HG03196 (cell line): ENCODE measurements around the gene DOCK1.

ENCODE experiments used
- ATAC-seq: cut with Tn5 transposase; IDR thresholded peaks from one replicate; pipeline ENCODE4 v1.9.1; 2021; ENCODE audit not compliant: unreplicated experiment

DOCK1 gene

DNA sequence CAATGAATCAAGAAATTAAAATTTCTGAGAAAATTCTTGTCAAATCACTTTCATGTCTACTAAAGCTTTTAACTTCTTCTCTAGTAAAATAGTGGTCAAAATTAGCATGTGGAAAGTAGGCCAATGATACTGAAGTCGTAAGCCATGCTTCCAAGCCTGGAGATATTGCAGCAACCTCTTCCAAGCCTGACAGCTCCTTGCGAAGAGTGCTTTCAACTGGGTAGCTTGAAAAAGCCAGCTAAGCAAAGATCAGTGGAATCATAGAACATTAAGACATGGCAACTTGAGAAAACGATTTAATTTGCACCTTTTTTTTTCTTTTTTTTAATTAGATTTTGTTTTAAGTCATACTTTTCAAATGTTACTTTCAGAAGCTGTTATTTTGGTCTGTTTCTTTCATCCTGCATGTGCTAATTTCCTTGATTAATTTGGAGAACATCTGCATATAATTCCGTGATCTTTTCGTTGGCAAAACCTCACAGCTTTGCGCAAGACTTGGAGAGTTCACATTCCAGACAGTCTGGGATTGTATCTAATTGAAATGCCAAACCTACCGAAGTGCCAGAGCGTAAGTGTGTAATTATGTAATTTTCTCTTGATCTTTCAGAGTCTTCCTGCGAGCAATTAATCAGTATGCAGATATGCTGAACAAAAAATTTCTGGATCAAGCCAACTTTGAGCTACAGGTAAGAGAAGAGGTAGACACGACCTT is 433.3 kb downstream of the DOCK1 start:
- no peak for ATAC-seq

GRCh38 chr10:127343821-127344220 is 438.6 kb downstream of the DOCK1 start:
- ATAC-seq: no peak

DNA sequence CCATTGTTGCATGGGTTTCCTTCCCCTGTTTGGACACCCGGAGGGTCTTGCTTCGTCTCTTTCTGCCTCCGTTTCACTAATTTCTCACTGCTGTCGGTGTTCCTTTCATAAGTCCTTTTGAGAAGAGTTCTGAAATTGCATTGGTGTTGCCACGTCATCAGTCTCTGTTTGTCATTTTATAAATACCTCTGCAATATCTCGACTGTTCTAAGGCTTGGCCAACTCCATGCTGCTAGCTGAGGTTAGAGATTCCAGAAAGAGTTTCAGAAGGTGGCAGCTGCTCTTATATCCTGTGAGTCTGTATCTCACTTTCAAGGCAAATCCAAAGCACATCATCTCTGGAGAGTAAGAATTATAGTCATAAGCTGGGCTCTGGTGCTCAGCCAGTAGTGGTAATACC is 439.1 kb downstream of the DOCK1 start:
- ATAC-seq: no peak

DNA sequence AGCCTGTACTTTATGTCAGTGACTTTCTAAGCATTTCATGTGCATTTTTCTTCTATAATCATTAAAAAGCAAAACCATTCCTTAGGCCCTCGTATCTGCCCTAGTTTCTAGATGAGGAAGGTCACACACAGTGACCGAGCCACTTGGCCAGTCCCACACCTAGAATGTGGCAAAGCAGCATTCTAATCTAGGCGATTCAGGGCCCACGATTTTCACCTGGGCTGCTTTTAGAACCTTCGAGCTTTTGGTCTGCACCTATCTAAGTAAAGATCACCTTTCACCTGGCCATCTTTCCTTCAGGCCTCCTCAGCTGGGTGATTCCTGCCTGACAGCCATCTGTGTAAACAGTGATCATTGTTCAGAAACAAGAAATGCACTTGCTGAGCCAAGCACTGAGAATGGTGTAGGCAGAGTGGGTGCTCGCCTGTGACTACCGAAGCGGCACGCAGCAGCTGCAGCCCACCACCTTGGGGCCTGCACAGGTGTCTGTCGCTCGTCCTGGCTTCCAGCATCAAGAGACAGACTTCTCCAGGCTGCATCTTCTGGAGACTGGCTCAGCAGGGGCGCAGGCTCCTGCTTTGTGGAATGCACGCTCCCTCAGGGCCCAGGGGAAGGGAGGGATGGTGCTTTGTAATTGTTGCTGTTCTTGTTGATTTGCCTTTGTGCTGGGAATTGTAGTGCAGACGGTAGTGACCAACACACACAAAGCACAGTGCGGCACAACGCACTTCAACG is 440.2 kb downstream of the DOCK1 start:
- no peak for ATAC-seq

GRCh38 chr10:127346604-127347003 is 441.4 kb downstream of the DOCK1 start:
- no peak for ATAC-seq

DNA sequence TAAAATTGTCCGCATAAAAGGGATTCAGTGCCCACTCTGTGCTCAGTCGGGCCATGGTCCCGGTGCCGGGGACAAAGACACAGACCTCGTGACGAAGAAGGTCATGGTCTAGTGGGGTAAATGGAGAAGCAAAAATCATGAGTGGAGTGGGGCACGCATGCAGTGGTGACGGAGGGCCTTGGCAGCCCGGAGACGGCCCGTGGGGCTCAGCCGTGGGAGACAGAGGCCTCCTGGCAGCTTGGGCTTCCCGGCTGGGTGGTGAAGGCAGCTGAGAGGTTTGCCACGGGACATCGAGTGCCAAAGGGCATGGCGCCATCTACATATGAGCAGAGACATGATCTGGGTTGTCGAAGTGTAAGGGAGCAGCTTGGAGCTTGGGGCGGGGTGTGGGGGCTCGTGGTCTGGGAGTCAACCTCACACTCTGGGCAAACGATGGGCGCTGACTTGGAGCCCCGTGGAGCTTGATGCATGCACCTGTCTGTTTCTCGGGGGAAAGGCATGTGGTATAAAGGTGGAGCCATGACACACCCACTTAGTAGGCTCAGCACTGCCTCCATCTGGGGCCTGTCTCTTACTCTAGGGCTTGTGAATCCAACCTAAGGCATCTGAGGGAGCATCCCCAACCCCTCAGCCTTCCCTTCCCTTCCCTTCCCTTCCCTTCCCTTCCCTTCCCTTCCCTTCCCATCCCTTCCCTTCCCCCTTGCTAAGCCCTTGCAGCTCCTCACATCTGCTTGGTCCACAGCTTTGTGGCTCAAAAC is 442.2 kb downstream of the DOCK1 start:
- ATAC-seq: no peak

DNA sequence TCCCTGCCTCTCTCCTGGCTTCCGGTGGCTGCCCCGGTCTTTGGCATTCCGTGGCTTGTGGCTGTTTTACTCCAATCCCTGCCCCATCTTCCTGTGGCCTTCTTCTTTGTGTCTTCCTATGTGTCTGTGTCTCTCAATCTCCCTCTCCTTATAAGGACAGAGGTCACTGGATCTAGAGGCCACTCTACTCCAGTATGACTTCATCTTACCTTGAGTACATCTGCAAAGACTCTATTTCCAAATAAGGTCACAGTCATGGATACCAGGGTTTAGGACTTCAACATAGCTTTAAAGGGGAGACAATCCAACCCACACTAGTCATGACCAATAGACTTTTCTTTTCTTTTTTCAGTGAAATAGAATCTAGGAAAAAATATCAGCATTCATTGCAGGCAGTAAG is 444.5 kb downstream of the DOCK1 start:
- no peak for ATAC-seq

DNA sequence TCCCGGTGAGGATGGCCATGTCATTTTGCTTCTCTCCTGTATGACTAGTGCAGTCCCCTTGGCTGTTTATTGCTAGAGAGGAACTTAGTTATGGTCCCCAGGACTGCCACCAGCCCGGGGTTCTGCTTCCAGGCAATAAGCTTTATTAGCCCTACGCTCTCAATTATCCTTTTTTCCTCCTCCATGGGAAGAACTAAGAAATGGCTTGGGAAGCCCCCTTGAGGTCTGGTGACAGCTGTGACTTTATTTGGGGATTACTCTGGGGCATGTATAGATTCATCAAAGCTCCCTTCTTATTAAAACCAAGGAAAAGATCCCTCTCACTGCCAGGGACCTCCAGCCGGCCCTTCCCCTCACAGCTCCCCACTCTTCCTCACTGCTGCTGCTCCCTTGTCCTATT is 446.3 kb downstream of the DOCK1 start:
- ATAC-seq: no peak

DNA sequence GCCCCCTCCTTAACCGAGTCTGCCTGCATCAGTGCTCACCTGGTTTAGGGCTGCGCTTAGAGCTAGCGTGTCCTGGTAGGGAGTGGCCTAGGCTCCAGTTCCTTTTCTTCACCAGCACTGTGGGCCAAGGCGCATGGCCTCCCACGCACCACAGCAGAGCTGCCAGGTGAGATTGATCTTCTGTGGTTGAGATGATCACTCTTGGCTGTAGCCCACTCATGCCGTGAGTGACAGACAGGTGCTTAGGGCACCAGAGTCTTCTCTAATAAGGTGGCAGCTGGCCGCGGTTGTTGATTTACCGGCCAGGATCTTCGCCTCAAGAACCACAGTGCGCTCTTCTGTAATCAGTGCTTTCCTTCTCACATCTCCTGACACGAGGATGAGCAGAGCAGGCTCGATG is 448.3 kb downstream of the DOCK1 start:
- ATAC-seq: no peak

DNA sequence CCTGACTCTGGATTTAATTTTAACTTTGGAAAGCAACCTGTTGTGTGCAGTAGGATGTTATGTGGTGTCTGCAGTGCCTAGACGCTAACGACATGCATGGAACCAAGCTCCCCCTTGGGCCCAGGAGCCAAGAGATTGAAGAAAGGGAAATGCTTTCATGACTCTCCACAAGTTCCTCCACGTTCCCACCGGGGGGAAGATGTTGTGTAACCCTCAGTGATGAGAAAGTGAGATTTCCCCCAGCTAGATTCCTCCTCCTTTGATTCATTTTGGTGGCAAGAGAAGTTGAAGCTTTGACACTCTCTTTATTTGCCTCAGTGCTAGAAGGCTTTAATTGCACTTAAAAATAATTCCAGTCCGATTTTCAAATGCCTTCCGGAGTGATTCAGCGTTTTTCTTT is 449.0 kb downstream of the DOCK1 start:
- no peak for ATAC-seq

GRCh38 chr10:127354992-127355391 is 449.8 kb downstream of the DOCK1 start:
- ATAC-seq: no peak

DNA sequence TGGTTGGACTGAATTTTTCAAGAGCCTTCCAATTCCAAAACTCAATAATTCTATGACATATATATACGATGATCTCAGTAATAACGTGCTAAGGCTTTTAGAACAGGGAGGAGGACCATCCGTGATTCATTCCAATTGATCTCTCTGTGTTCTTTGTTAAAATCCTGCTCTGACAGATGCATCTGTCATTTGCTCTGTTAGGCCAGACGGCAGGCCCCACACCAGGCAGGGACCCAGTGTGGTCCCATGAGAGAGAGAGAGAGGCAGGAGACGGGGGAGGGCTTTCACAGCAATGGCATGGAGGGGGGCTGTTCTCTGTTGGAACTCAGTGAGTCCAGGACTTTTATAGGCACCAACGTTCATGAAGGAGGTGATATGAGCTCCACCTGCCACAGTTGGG is 451.1 kb downstream of the DOCK1 start:
- ATAC-seq: no peak

DNA sequence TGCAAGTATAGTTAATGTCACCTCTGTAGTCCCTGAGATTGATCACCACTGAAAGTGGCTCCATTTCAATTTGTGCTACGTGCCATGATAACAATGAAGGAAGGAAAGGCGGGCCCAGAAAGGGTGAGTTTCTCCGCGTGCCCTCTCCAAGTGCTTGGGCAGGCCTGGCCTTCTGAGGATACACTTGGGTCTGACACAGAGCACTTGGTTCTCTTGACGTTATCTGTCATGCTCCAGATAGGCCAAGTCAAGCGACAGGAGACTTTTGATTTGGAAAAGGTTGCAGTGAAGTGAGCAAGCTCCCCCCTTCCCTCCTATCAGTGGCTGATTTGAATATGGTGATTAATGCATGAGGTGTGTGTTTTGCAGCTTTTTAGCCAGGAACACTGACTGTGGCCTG is 452.0 kb downstream of the DOCK1 start:
- no peak for ATAC-seq

- no peak for ATAC-seq
Measured at GRCh38 chr10:127358337-127358736, 453.1 kb downstream of the DOCK1 start.

DNA sequence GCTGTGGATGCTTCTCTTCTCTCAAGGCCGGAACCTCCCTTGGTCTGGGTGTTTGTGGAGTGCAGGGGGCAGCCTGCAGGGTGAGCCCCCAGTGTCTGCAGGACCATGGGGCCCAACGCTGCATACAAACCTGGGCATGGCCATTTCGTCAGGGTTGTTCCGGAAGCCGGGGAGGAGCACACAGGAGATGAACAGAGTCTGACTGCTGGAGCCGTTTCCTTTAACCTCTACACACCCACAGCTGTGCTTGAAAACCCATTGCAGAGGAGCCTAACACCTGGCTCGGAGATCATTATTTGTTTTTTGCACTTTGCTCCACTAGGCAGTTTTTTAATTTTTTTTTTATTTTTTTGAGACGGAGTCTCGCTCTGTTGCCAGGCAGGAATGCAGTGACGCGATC is 458.8 kb downstream of the DOCK1 start:
- no peak for ATAC-seq

DNA sequence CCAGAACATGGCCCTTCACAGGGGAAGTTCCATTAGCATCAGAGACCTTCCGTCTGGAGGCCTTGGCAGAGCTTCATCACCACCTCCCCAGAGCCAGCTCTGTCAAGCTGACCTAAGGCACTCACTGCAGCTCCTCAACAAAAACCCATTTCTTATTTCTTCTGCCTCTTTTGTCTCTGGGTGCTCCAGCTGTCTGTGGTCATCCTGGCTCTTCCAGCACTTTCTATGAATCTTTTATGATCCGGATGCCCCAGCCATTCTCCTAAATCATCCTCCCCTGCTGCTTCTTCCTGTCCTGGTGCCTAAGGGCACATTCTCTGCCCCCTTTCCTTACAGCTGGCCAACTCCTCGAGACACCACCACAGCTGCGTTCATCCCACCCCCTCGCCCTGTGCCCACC is 462.9 kb downstream of the DOCK1 start:
- ATAC-seq: no peak

GRCh38 chr10:127368929-127369328 is 463.7 kb downstream of the DOCK1 start:
- ATAC-seq: no peak

- ATAC-seq: no peak
Measured at GRCh38 chr10:127370601-127371000, 465.4 kb downstream of the DOCK1 start.

DNA sequence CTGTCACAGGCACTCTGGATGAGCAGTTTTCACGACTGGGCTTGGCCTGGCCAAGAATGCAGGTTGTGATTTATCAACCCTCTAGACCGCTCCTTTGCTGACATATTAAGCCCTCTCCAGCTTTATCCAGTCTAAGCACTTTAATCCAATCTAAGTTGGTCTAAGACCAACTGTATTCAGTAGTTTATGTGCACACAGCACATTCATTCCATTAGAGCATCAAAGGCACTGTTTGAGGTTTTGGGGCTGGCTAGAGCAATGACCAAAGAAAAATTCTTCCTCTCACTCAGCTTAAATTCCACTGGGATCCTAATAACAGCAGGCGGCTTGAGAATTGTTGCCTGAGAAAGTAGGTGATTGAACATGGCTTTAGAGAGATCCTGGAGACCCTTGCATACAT is 467.1 kb downstream of the DOCK1 start:
- ATAC-seq: no peak

DNA sequence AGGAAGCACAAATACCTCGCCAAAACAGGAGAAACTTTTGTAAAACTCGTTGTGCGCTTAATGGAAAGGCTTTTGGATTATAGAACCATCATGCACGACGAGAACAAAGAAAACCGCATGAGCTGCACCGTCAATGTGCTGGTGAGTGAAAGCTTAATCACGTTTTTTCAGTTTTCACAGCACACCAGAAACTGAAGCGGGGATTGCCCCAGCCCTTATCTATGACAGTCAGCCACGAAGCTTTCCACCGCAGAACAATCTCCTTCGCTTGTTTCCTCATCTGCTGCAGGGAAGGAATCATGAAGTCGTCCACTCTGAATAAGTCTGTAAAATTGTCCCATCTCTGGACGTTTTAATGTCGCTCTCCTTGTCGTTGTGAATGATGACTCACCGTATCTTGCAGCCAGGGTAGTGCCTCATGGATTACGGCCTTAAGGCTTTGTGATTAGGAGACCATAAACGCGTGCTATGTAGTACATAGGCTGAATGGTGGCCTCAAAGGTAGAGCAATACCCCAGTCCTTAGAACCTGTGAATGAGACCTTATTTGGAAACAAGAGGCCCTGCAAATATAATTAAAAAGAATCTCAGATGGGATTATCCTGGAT is 468.9 kb downstream of the DOCK1 start:
- no peak for ATAC-seq

GRCh38 chr10:127374901-127375300 is 469.7 kb downstream of the DOCK1 start:
- no peak for ATAC-seq

DNA sequence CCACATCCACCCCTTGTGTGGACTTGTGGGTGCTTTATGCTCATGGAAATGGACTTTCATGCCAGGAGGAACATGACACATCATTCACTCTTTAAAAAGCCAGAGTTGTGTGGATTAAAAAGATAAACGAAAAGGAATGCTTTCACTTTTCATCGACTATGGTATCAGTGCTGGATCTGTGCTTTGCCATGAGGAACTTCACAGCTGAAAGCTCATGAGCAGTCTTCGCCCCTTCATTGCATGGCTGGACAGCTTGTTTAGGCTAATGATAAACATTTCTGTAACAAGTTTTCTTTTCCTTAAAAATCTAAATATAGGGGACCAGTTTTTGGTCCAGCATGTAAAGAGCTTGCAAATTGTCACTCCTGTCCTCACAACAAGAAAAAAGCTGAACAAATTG is 470.2 kb downstream of the DOCK1 start:
- ATAC-seq: no peak
